Endothelial cell (in vitro differentiated cells): ENCODE results near the gene ZNF827. TPM values are rescaled to one million over a fixed set of nuclear protein-coding genes. Genes with fewer than 3 reads are reported as not detected.
A peak's percentile ranks its signal among the peaks of the same experiment; 100 is the strongest.

Experiments
- DNase-seq: peaks from one replicate; pipeline ENCODE4 v3.0.0; 2021; ENCODE audit warnings: low spot score
- H3K27ac Mint-ChIP-seq: one replicate; pipeline ENCODE4 v1.8.0; 2021; ENCODE audit warnings: mixed read lengths, inconsistent platforms; ENCODE audit not compliant: unreplicated experiment
- H3K27me3 Mint-ChIP-seq: one replicate; pipeline ENCODE4 v1.8.0; 2021; ENCODE audit warnings: mild to moderate bottlenecking, moderate library complexity, mixed read lengths, inconsistent platforms; ENCODE audit not compliant: unreplicated experiment
- H3K36me3 Mint-ChIP-seq: one replicate; pipeline ENCODE4 v1.8.0; 2021; ENCODE audit warnings: mild to moderate bottlenecking, low read depth, mixed read lengths, inconsistent platforms; ENCODE audit not compliant: unreplicated experiment
- H3K4me1 Mint-ChIP-seq: one replicate; pipeline ENCODE4 v1.8.0; 2021; ENCODE audit warnings: mild to moderate bottlenecking, mixed read lengths, inconsistent platforms; ENCODE audit not compliant: unreplicated experiment
- H3K4me3 Mint-ChIP-seq: one replicate; pipeline ENCODE4 v1.8.0; 2021; ENCODE audit warnings: mild to moderate bottlenecking, mixed read lengths, inconsistent platforms; ENCODE audit not compliant: unreplicated experiment
- H3K9me3 Mint-ChIP-seq: one replicate; pipeline ENCODE4 v1.8.0; 2021; ENCODE audit warnings: mixed read lengths, inconsistent platforms; ENCODE audit not compliant: unreplicated experiment
- total RNA-seq: library from RNA; stranded (reverse); fragmentation: NEBNext Ultra II Directional; extraction: Animal tissue kit (Norgen Biotek cat#: 25700); gene quantifications from one replicate; pipeline ENCODE4 v1.2.1, GENCODE V29; 2021; ENCODE audit not compliant: unreplicated experiment
- TF ChIP-seq, protein P1 (sequence below): fragments of 200-600 bp; sonication (generic); IDR thresholded peaks from one replicate; pipeline ENCODE4 v1.5.0; 2021; ENCODE audit warnings: antibody characterized with exemption; ENCODE audit not compliant: unreplicated experiment

ZNF827 gene
- total RNA-seq, 1 donor from 2014 or later = 22.8 TPM

DNA sequence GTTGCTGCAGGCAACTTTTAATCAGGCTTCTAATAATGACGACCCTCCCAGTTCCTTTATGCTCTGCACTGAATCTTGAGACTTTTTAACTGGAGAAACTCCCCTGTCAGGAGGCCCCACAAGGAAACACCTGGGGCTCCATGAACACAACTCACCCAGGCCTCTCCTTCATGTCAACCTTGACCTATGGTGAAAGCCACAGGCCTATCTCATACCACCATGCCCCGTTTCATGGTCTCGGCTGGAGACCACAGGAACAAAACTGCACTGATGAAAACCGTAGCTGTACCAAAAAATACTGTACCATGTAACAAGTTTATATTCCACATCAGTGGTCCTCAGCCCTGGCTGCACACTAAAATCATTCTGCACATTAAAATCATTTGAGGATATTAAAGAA lies 57.0 kb downstream of the ZNF827 start:
- TF ChIP-seq, protein P1, sequence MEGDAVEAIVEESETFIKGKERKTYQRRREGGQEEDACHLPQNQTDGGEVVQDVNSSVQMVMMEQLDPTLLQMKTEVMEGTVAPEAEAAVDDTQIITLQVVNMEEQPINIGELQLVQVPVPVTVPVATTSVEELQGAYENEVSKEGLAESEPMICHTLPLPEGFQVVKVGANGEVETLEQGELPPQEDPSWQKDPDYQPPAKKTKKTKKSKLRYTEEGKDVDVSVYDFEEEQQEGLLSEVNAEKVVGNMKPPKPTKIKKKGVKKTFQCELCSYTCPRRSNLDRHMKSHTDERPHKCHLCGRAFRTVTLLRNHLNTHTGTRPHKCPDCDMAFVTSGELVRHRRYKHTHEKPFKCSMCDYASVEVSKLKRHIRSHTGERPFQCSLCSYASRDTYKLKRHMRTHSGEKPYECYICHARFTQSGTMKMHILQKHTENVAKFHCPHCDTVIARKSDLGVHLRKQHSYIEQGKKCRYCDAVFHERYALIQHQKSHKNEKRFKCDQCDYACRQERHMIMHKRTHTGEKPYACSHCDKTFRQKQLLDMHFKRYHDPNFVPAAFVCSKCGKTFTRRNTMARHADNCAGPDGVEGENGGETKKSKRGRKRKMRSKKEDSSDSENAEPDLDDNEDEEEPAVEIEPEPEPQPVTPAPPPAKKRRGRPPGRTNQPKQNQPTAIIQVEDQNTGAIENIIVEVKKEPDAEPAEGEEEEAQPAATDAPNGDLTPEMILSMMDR = no peak
- Mint-ChIP-seq H3K36me3 (peaks cover 27% of the 10 kb centered on the region), H3K4me3 (no peak overlapping the region), H3K4me1 (peaks cover 23% of the 10 kb centered on the region), H3K27me3 (peaks cover 3% of the 10 kb centered on the region), H3K27ac (no peak overlapping the region), H3K9me3 (no peaks in the 10 kb centered on the region)
- no peak for DNase-seq

DNA sequence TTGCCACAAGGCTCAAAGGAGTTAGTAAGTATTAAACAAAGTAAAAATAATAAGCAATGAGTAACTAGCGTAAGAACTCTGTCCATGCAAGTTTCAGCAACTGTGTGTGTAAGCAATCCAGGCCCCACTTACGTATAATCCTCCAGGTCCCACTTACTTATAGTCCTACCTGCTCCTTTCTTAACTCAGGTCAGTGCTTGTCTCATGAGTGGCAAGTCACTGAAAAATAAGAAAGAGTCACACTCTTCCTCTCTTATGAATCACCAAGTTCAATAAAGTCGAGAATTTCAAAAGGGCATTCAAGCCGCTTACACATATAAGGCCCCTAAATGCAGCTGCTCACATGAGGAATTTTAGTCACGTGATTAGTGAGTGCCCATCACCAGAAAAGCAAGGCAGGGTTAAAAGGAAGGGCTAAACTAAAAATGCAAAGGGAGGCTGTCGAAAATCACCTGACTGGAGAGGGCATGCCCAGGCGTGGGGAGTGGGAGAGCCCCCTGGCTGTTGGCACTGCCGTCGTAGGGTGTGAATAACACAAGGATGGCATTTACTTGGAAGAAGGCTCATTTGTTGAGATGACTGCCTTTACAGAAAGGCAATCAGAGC lies 58.2 kb downstream of the ZNF827 start:
- H3K4me1 Mint-ChIP-seq = peaks cover 23% of the 10 kb centered on the region
- no peaks in the 10 kb centered on the region for H3K9me3 Mint-ChIP-seq
- H3K4me3 Mint-ChIP-seq = no peak overlapping the region
- H3K27me3 Mint-ChIP-seq = peaks cover 3% of the 10 kb centered on the region
- peaks cover 22% of the 10 kb centered on the region for H3K36me3 Mint-ChIP-seq
- TF ChIP-seq, protein P1 = no peak
- H3K27ac Mint-ChIP-seq = no peak overlapping the region
- DNase-seq = no peak

DNA sequence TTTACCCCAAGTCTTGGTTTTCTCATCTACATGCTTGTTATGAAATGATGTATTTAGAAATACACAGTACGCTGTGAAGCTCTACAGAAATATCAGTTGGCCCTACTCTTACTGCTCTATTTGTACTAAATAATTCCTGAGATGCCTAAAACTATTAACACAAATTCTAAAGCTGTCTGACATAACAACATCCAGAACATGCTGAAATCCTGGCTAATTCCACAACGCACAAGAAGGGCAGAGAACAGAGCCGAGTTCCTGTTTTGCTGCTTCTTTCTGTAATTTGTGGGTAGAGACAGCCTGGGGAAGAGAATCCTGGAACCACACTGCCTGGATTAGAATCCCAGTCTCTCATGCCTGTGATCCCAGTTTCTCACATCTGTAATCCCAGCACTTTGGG lies 59.0 kb downstream of the ZNF827 start:
- H3K4me1 Mint-ChIP-seq = peaks cover 23% of the 10 kb centered on the region
- H3K27me3 Mint-ChIP-seq = peaks cover 3% of the 10 kb centered on the region
- H3K36me3 Mint-ChIP-seq = peaks cover 18% of the 10 kb centered on the region
- H3K9me3 Mint-ChIP-seq = no peaks in the 10 kb centered on the region
- DNase-seq = no peak
- H3K27ac Mint-ChIP-seq = peak overlapping the region; percentile 38
- H3K4me3 Mint-ChIP-seq = peak overlapping the region; percentile 23
- TF ChIP-seq, protein P1 = no peak

DNA sequence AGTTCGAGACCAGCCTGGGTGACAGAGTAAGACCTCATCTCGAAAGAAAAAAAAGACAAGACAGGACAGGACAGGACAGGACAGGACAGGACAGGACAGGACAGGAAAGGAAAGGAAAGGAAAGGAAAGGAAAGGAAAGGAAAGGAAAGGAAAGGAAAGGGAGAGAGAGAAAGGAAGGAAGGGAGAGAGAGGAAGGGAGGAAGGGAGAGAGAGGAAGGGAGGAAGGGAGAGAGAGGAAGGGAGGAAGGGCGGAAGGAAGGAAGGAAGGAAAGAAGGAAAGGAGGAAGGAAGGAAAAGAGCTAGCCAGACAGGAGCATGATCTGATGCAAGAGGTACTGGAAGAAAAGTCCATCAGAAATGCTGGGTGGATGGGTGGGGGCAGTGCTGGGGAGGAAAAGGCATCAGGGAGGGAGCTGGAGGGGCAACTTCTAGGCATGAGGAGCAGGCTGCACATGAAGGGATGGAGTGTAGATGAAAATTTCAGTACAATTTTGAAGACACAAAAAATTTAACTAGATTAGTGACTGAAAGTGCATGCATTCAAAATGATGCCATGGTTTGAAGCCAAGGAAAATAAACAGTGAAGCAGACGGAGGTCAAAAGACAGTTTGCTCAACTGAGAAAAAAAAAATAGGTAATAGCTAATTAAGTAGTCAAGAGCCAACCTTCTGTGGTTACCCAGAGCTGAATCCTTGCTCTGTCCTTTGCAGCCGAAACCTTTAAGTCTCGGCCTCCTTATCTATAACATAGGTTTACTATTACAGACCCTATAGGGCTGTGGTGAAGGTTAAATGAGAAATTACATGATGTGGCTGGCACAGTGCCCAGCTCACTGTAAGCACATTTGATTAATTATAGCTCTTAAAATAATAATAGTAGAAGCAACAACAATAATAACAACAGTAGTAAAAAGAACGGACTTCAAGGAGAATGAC lies 59.9 kb downstream of the ZNF827 start:
- no peaks in the 10 kb centered on the region for H3K9me3 Mint-ChIP-seq
- H3K4me1 Mint-ChIP-seq = peaks cover 23% of the 10 kb centered on the region
- no peak for DNase-seq
- TF ChIP-seq, protein P1 = no peak
- H3K4me3 Mint-ChIP-seq = peak overlapping the region; percentile 47
- H3K36me3 Mint-ChIP-seq = peaks cover 18% of the 10 kb centered on the region
- peaks cover 3% of the 10 kb centered on the region for H3K27me3 Mint-ChIP-seq
- H3K27ac Mint-ChIP-seq = peak overlapping the region; percentile 28
